Astrocyte (in vitro differentiated cells and primary cell): ENCODE data around the gene TXLNG. TPM values are rescaled to one million over a fixed set of nuclear protein-coding genes. Genes with fewer than 3 reads are reported as not detected.

Source experiments
- DNase-seq: peaks from one replicate; pipeline ENCODE4 v3.0.0-alpha.2; 2010; ENCODE audit warnings: low read depth
- FAIRE-seq: peaks from 2 replicates; lab custom pipeline; 2011; peaks lifted over from hg19 to GRCh38; lab: Jason Lieb, UNC
- H2AFZ ChIP-seq: 2 replicates; pipeline ENCODE4 v1.6.0; 2012; ENCODE audit warnings: low read depth, low read length, inconsistent platforms
- H3K27ac ChIP-seq: 2 replicates; pipeline ENCODE4 v1.5.1; 2011; ENCODE audit warnings: low read depth, low read length, inconsistent platforms
- H3K27me3 ChIP-seq: 2 replicates; pipeline ENCODE4 v1.6.0; 2011; ENCODE audit warnings: low read length, inconsistent platforms; ENCODE audit not compliant: insufficient read depth
- H3K36me3 ChIP-seq: 2 replicates; pipeline ENCODE4 v1.5.1; 2011; ENCODE audit warnings: low read length, inconsistent platforms; ENCODE audit not compliant: insufficient read depth
- H3K4me1 ChIP-seq: 2 replicates; pipeline ENCODE4 v1.5.1; 2011; ENCODE audit warnings: low read length, inconsistent platforms; ENCODE audit not compliant: insufficient read depth
- H3K4me2 ChIP-seq: 2 replicates; pipeline ENCODE4 v1.6.0; 2012; ENCODE audit warnings: low read length, inconsistent platforms
- H3K4me3 ChIP-seq: 2 replicates; pipeline ENCODE4 v1.5.1; 2011; ENCODE audit warnings: low read depth, mild to moderate bottlenecking, low read length, inconsistent platforms; ENCODE audit not compliant: insufficient read depth
- H3K79me2 ChIP-seq: 2 replicates; pipeline ENCODE4 v1.6.0; 2012; ENCODE audit warnings: mild to moderate bottlenecking, low read length, inconsistent platforms; ENCODE audit not compliant: insufficient read depth
- H3K9ac ChIP-seq: 2 replicates; pipeline ENCODE4 v1.6.0; 2012; ENCODE audit warnings: mild to moderate bottlenecking, low read length, inconsistent platforms
- H3K9me3 ChIP-seq: 2 replicates; pipeline ENCODE4 v1.5.1; 2012; ENCODE audit warnings: low read depth, mild to moderate bottlenecking, low read length, inconsistent platforms; ENCODE audit not compliant: insufficient read depth
- H4K20me1 ChIP-seq: 2 replicates; pipeline ENCODE4 v1.6.0; 2012; ENCODE audit warnings: low read length, inconsistent platforms; ENCODE audit not compliant: insufficient read depth
- H3K27ac Mint-ChIP-seq: one replicate; pipeline ENCODE4 v1.8.0; 2021; ENCODE audit warnings: mild to moderate bottlenecking, mixed read lengths; ENCODE audit not compliant: unreplicated experiment
- H3K27me3 Mint-ChIP-seq: one replicate; pipeline ENCODE4 v1.8.0; 2021; ENCODE audit warnings: low read depth, mixed read lengths; ENCODE audit not compliant: unreplicated experiment
- H3K36me3 Mint-ChIP-seq: one replicate; pipeline ENCODE4 v1.8.0; 2021; ENCODE audit warnings: low read depth, mixed read lengths; ENCODE audit not compliant: unreplicated experiment
- H3K4me1 Mint-ChIP-seq: one replicate; pipeline ENCODE4 v1.8.0; 2021; ENCODE audit warnings: low read depth, mixed read lengths; ENCODE audit not compliant: unreplicated experiment
- H3K4me3 Mint-ChIP-seq: one replicate; pipeline ENCODE4 v1.8.0; 2021; ENCODE audit warnings: mild to moderate bottlenecking, moderate library complexity, mixed read lengths; ENCODE audit not compliant: unreplicated experiment
- H3K9me3 Mint-ChIP-seq: one replicate; pipeline ENCODE4 v1.8.0; 2021; ENCODE audit warnings: mild to moderate bottlenecking, mixed read lengths; ENCODE audit not compliant: unreplicated experiment
- CTCF ChIP-seq: IDR thresholded peaks from 2 replicates; pipeline ENCODE4 v1.5.1; 2011; ENCODE audit warnings: low read depth, mild to moderate bottlenecking, inconsistent platforms, low read length, moderate library complexity; ENCODE audit not compliant: insufficient read depth
- EZH2 ChIP-seq: IDR thresholded peaks from 2 replicates; pipeline ENCODE4 v1.6.1; 2012; ENCODE audit warnings: mild to moderate bottlenecking, low read length, inconsistent platforms; ENCODE audit not compliant: insufficient read depth
- total RNA-seq: library from RNA; stranded (reverse); gene quantifications from 2 replicates; pipeline ENCODE4 v1.2.1, GENCODE V29; 2021

TXLNG gene
- total RNA-seq, 1 donor from 2014 or later = 9.8 TPM

DNA sequence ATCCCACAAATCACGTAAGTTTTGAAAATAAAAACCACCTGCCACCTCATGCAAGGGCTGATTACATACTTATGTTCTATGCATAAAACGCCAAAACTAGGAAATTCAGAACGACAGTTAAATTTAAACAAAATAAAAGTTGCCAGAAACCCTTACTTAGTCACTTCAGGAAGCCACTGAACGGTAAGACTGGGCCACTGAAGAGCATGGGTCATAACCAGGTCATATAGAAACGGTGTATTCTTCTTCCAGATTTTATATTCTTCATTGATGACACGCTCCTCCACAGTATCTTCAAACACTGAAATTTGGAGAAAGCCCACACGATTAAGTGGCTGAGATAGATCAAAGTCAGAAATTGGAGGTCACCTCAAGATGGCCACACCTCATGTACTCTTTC lies 82.7 kb downstream of the TXLNG start:
- FAIRE-seq (peak; percentile 73), DNase-seq (no peak)
- peaks cover 3% of the 10 kb centered on the region for H3K4me1 Mint-ChIP-seq
- H3K9ac ChIP-seq = peak overlapping the region; percentile 94
- H3K4me1 ChIP-seq = peaks cover 8% of the 10 kb centered on the region
- H3K36me3 Mint-ChIP-seq = no peaks in the 10 kb centered on the region
- peak overlapping the region; percentile 93 for H3K4me2 ChIP-seq
- peak overlapping the region; percentile 70 for H3K4me3 ChIP-seq
- H3K4me3 Mint-ChIP-seq = peak overlapping the region; percentile 94
- no peaks in the 10 kb centered on the region for H3K9me3 ChIP-seq
- no peaks in the 10 kb centered on the region for H3K27me3 Mint-ChIP-seq
- no peak overlapping the region for H2AFZ ChIP-seq
- H3K27ac ChIP-seq = no peak overlapping the region
- H3K9me3 Mint-ChIP-seq = no peaks in the 10 kb centered on the region
- peaks cover 53% of the 10 kb centered on the region for H3K79me2 ChIP-seq
- H3K36me3 ChIP-seq = no peaks in the 10 kb centered on the region
- no peaks in the 10 kb centered on the region for H3K27me3 ChIP-seq
- H4K20me1 ChIP-seq = peaks cover 24% of the 10 kb centered on the region
- TF ChIP-seq EZH2 = no peak
- no peak for TF ChIP-seq CTCF
- H3K27ac Mint-ChIP-seq = peak overlapping the region; percentile 21

GRCh38 chrX:16869393-16870094 lies 83.3 kb downstream of the TXLNG start:
- H3K4me1 ChIP-seq = peaks cover 8% of the 10 kb centered on the region
- no peaks in the 10 kb centered on the region for H3K36me3 ChIP-seq
- H3K4me2 ChIP-seq = peak overlapping the region; percentile 93
- H3K27me3 ChIP-seq = no peaks in the 10 kb centered on the region
- Mint-ChIP-seq H3K4me1 (peaks cover 3% of the 10 kb centered on the region), H3K27me3 (no peaks in the 10 kb centered on the region), H3K27ac (peak overlapping the region; percentile 72), H3K36me3 (no peaks in the 10 kb centered on the region), H3K4me3 (peak overlapping the region; percentile 94), H3K9me3 (no peaks in the 10 kb centered on the region)
- peak overlapping the region; percentile 94 for H3K9ac ChIP-seq
- no peak for FAIRE-seq
- no peak for DNase-seq
- TF ChIP-seq CTCF (no peak), EZH2 (no peak)
- H3K4me3 ChIP-seq = peak overlapping the region; percentile 70
- no peak overlapping the region for H2AFZ ChIP-seq
- no peaks in the 10 kb centered on the region for H3K9me3 ChIP-seq
- H4K20me1 ChIP-seq = peaks cover 24% of the 10 kb centered on the region
- peaks cover 47% of the 10 kb centered on the region for H3K79me2 ChIP-seq
- peak overlapping the region; percentile 94 for H3K27ac ChIP-seq
